IMR-90 (cell line): Measurements from ENCODE around the gene SNX32. TPM values are rescaled to one million over a fixed set of nuclear protein-coding genes. Genes with fewer than 3 reads are reported as not detected.

Experiments
- ATAC-seq: fragments of 200-7000 bp; cut with Tn5 transposase; 2 replicates; pipeline ENCODE4 v1.9.1; 2020; ENCODE audit warnings: low read depth, mild to moderate bottlenecking, moderate library complexity
- BruUV-seq: library from RNA; stranded (reverse); fragments of 400-500 nt; replicated peaks from 2 replicates; lab custom pipeline; 2021; lab: Mats Ljungman, UMichigan
- CTCF ChIA-PET: fragments of 300-600 bp; formaldehyde crosslinking; extraction: SDS; loops from one replicate; lab custom pipeline; 2021; ENCODE audit warnings: antibody characterized with exemption; lab: Yijun Ruan, JAX
- POLR2A ChIA-PET: fragments of 300-600 bp; sonication (Branson Sonifier 250); formaldehyde crosslinking; loops from one replicate; lab custom pipeline; 2022; ENCODE audit warnings: antibody characterized with exemption; ENCODE audit not compliant: unreplicated experiment; lab: Charles Lee
- DNase-seq: peaks from one replicate; pipeline ENCODE4 v3.0.0; 2013
- H2AFZ ChIP-seq: replicated peaks from 2 replicates; pipeline ENCODE3; 2013; ENCODE audit warnings: low read length, mild to moderate bottlenecking; ENCODE audit not compliant: poor library complexity
- H2AK5ac ChIP-seq: 2 replicates; pipeline ENCODE4 v1.6.1; 2013; ENCODE audit warnings: low read depth, low read length, inconsistent platforms
- H2AK9ac ChIP-seq: replicated peaks from 2 replicates; pipeline ENCODE3; 2013; ENCODE audit warnings: mild to moderate bottlenecking, low read depth, low read length, moderate library complexity; ENCODE audit not compliant: poor library complexity
- H2BK120ac ChIP-seq: 2 replicates; pipeline ENCODE4 v1.6.1; 2013; ENCODE audit warnings: low read depth, low read length, inconsistent platforms
- H2BK15ac ChIP-seq: 3 replicates; pipeline ENCODE4 v1.6.1; 2013; ENCODE audit warnings: low read depth, low read length, inconsistent platforms
- H2BK20ac ChIP-seq: 2 replicates; pipeline ENCODE4 v1.6.1; 2013; ENCODE audit warnings: low read depth, mild to moderate bottlenecking, inconsistent platforms, low read length, moderate library complexity
- H2BK5ac ChIP-seq: 2 replicates; pipeline ENCODE4 v1.6.1; 2013; ENCODE audit warnings: mild to moderate bottlenecking, low read depth, low read length, inconsistent platforms; ENCODE audit not compliant: poor library complexity, severe bottlenecking
- H3K14ac ChIP-seq: replicated peaks from 2 replicates; pipeline ENCODE4 v1.6.1; 2013; ENCODE audit warnings: low read depth, low read length, inconsistent platforms
- H3K18ac ChIP-seq: 2 replicates; pipeline ENCODE4 v1.6.1; 2013; ENCODE audit warnings: low read depth, low read length, control low read depth
- H3K23ac ChIP-seq: 2 replicates; pipeline ENCODE4 v1.6.1; 2013; ENCODE audit warnings: low read depth, low read length, inconsistent platforms
- H3K27ac ChIP-seq: 2 replicates; pipeline ENCODE4 v1.5.1; 2013; ENCODE audit warnings: mild to moderate bottlenecking, control low read depth, low read length; ENCODE audit not compliant: insufficient read depth
- H3K27me3 ChIP-seq: 2 replicates; pipeline ENCODE4 v1.6.1; 2013; ENCODE audit warnings: low read length; ENCODE audit not compliant: control insufficient read depth, insufficient read depth
- H3K36me3 ChIP-seq: 2 replicates; pipeline ENCODE4 v1.6.1; 2013; ENCODE audit warnings: low read length, mixed read lengths; ENCODE audit not compliant: control insufficient read depth, insufficient read depth
- H3K4ac ChIP-seq: 2 replicates; pipeline ENCODE4 v1.6.1; 2013; ENCODE audit warnings: low read depth, low read length, inconsistent platforms
- H3K4me1 ChIP-seq: 2 replicates; pipeline ENCODE4 v1.6.1; 2013; ENCODE audit warnings: low read length, mixed read lengths; ENCODE audit not compliant: control insufficient read depth, insufficient read depth
- H3K4me2 ChIP-seq: 2 replicates; pipeline ENCODE4 v1.6.1; 2013; ENCODE audit warnings: low read depth, mild to moderate bottlenecking, control low read depth, low read length, moderate library complexity
- H3K4me3 ChIP-seq: 2 replicates; pipeline ENCODE4 v1.5.1; 2013; ENCODE audit warnings: low read depth, mild to moderate bottlenecking, control low read depth, low read length, moderate library complexity; ENCODE audit not compliant: insufficient read depth
- H3K56ac ChIP-seq: 2 replicates; pipeline ENCODE4 v1.6.1; 2013; ENCODE audit warnings: low read length, inconsistent platforms; ENCODE audit not compliant: insufficient read depth; ENCODE audit errors: extremely low read depth
- H3K79me1 ChIP-seq, 2 experiments: 2 replicates each; pipeline ENCODE4 v1.6.1; 2013; ENCODE audit warnings: low read length in 2 of 2, inconsistent platforms in 1 of 2, low read depth in 1 of 2
- H3K9ac ChIP-seq: 2 replicates; pipeline ENCODE4 v1.6.1; 2013; ENCODE audit warnings: low read depth, low read length, control low read depth
- H3K9me1 ChIP-seq: 2 replicates; pipeline ENCODE4 v1.6.1; 2013; ENCODE audit warnings: low read length, inconsistent platforms; ENCODE audit not compliant: insufficient read depth
- H3K9me3 ChIP-seq: 2 replicates; pipeline ENCODE4 v1.6.1; 2013; ENCODE audit warnings: low read length; ENCODE audit not compliant: control insufficient read depth, insufficient read depth
- H4K20me1 ChIP-seq: 2 replicates; pipeline ENCODE4 v1.6.1; 2013; ENCODE audit warnings: low read length, inconsistent platforms; ENCODE audit not compliant: insufficient read depth
- H4K5ac ChIP-seq: 2 replicates; pipeline ENCODE4 v1.6.1; 2013; ENCODE audit warnings: mild to moderate bottlenecking, low read depth, low read length, control low read depth
- H4K8ac ChIP-seq, 2 experiments: 2 replicates each; pipeline ENCODE4 v1.6.1; 2013; ENCODE audit warnings: low read depth in 2 of 2, low read length in 2 of 2, control low read depth in 1 of 2, inconsistent platforms in 1 of 2
- H4K91ac ChIP-seq: 2 replicates; pipeline ENCODE4 v1.6.1; 2013; ENCODE audit warnings: low read depth, low read length, inconsistent platforms; ENCODE audit not compliant: insufficient read depth
- CEBPB ChIP-seq: IDR thresholded peaks from 2 replicates; pipeline ENCODE4 v1.6.1; 2012; ENCODE audit warnings: low read depth, low read length, improper control_type of control experiment
- WGBS, 2 experiments: methylation state at CpG; one replicate each; pipeline versions ENCODE4 v1.1.5 to v1.1.7; 2013; ENCODE audit warnings: missing lambda C conversion rate in 2 of 2; ENCODE audit not compliant: insufficient read length in 1 of 2; ENCODE audit errors: extremely low coverage in 2 of 2; 5-methylcytosine and 5-hydroxymethylcytosine counted together
- dilution Hi-C: fragments of 300-500 bp; cut with HindIII; formaldehyde crosslinking; loops from one replicate; pipeline ENCODE4 v1.14.3; 2018; ENCODE audit warnings: low sequenced_read_pairs; ENCODE audit not compliant: unreplicated experiment
- in situ Hi-C: fragments of 300-500 bp; cut with MboI; formaldehyde crosslinking; loops from 3 replicates; pipeline ENCODE4 v1.14.3; 2019; ENCODE audit warnings: low sequenced_read_pairs, inconsistent platforms, mixed read lengths
- intact Hi-C: fragments of 100-400 bp; cut with micrococcal nuclease; formaldehyde crosslinking; loops from 2 replicates; pipeline ENCODE4 v1.10.0; 2022
- polyA plus RNA-seq, 3 experiments: library from polyadenylated mRNA; depleted of rRNA; stranded (reverse); fragments of >200 nt; gene quantifications; 2 replicates each; pipeline ENCODE4 v1.2.3, GENCODE V29; 2012; ENCODE audit warnings: low replicate concordance in 1 of 3
- total RNA-seq: library from RNA; depleted of rRNA; stranded (reverse); fragments of >200 nt; gene quantifications from 2 replicates; pipeline ENCODE4 v1.2.3, GENCODE V29; 2012
- TF ChIP-seq, protein P1 (sequence below): conservative IDR thresholded peaks from 2 replicates; pipeline ENCODE4 v1.5.1; 2012; ENCODE audit warnings: mild to moderate bottlenecking, low read depth, low read length, improper control_type of control experiment

Gene SNX32
- total and polyA plus RNA-seq, 2 of the 4 experiments (the other 2 are of a cell fraction), result 0.36 to 0.79 TPM

DNA sequence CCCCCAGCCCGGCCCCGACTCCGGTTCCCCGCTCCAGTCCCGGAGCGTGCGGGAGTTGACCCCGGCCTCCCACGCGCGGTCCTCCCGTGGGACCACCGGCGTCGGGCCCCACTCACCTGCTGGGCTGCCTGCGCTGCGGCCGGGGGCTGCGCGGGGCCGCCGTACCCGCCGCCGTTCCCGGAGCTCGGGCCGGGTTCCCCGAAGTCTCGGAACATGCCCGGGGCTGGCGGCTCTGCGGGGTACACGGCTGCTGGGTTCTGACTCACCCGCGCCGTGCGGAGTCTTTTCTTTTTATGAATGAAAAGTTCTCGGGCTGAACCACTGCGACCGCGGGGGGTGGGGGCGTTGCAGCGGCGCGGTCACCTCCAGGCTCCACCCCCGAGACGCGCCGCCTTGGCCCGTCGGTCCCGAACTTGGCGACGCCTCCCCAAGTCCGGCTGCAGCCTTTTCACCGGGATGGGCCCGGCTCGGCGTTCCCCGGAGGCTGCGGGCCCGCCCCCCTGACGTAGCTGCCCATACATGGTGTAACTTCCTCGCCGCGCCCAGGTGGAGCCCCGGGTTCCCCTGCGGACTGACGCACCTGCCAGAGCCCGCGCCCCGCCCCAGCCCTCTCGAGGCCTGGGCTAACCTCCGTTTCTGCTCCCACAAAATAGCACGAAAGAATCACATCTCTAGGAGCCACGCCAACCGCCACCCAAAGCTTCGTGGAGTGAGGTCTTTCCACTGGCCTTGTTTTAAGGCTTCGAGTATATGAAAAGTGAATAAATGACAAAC lies 66.5 kb downstream of the SNX32 start, which contains the start of gene FOSL1 (continued):
- TF ChIP-seq, protein P1, sequence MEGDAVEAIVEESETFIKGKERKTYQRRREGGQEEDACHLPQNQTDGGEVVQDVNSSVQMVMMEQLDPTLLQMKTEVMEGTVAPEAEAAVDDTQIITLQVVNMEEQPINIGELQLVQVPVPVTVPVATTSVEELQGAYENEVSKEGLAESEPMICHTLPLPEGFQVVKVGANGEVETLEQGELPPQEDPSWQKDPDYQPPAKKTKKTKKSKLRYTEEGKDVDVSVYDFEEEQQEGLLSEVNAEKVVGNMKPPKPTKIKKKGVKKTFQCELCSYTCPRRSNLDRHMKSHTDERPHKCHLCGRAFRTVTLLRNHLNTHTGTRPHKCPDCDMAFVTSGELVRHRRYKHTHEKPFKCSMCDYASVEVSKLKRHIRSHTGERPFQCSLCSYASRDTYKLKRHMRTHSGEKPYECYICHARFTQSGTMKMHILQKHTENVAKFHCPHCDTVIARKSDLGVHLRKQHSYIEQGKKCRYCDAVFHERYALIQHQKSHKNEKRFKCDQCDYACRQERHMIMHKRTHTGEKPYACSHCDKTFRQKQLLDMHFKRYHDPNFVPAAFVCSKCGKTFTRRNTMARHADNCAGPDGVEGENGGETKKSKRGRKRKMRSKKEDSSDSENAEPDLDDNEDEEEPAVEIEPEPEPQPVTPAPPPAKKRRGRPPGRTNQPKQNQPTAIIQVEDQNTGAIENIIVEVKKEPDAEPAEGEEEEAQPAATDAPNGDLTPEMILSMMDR, result no peak

DNA sequence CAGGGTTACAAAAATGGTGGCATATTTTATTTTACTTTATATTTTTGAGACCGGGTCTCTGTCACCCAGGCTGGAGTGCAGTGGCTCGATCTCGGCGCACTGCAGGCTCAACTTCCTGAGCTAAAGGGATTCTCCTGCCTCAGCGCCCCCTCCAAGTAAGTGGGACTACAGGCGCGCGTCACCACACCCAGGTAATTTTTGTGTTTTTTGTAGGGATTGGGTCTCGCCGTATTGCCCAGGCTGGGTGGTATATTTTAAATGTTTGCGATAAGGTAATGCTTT lies 67.1 kb downstream of the SNX32 start:
- Histone ChIP-seq H3K36me3 (peaks cover 15% of the 10 kb centered on the region), H3K79me1 (peaks cover 28 to 45% of the 10 kb centered on the region in 2 experiments), H2AK9ac (peak overlapping the region; percentile 51), H2BK20ac (peak overlapping the region; percentile 11; the same call in 1 of the 2 replicates), H3K9ac (no peak overlapping the region), H3K4ac (peak overlapping the region; percentile 55), H4K8ac (peak overlapping the region in 1 of 2 experiments; percentile 74; a peak in 2 of 4 replicates), H3K4me1 (peaks cover 33% of the 10 kb centered on the region), H2AK5ac (peak overlapping the region; percentile 99), H2BK15ac (peak overlapping the region; percentile 99; the same call in 2 of the 3 replicates), H3K9me3 (no peaks in the 10 kb centered on the region), H3K9me1 (peaks cover 19% of the 10 kb centered on the region), H4K91ac (no peak overlapping the region; the same call in 1 of the 2 replicates), H3K18ac (no peak overlapping the region), H2BK120ac (peak overlapping the region; percentile 77), H2AFZ (no peak overlapping the region), H3K27ac (peak overlapping the region; percentile 48), H3K14ac (no peak overlapping the region), H2BK5ac (peak overlapping the region; percentile 27), H3K56ac (no peak overlapping the region), H3K4me3 (no peak overlapping the region), H4K20me1 (peaks cover 38% of the 10 kb centered on the region), H4K5ac (no peak overlapping the region), H3K4me2 (no peak overlapping the region; the same call in 1 of the 2 replicates), H3K23ac (no peak overlapping the region), H3K27me3 (no peaks in the 10 kb centered on the region)
- in situ Hi-C loops (no loop called here), intact Hi-C loops (loop anchor here (2.0 kb wide), 1 partner anchor 14 kb away; no protein-coding TSS in a partner anchor), dilution Hi-C loops (no loop called here)
- WGBS, 2 experiments, result no CpG with 5 or more reads among the region's 11 CpGs
- ATAC-seq (no peak), DNase-seq (no peak)
- POLR2A ChIA-PET, result interaction anchor here (0.6 to 2.9 kb wide), 7 partner anchors 8 to 34 kb away, joined by 3 to 17 read pairs (median 3); partner anchors contain the start of gene FIBP
- BruUV-seq, result no TSS peak
- CTCF ChIA-PET, result no interaction called here
- no peak for TF ChIP-seq CEBPB
